ENCODE measurements around the gene STK32B. TPM values are rescaled to one million over a fixed set of nuclear protein-coding genes. Genes with fewer than 3 reads are reported as not detected.

STK32B gene
- total and polyA plus RNA-seq, 2 experiments from 2014 or later: not detected

DNA sequence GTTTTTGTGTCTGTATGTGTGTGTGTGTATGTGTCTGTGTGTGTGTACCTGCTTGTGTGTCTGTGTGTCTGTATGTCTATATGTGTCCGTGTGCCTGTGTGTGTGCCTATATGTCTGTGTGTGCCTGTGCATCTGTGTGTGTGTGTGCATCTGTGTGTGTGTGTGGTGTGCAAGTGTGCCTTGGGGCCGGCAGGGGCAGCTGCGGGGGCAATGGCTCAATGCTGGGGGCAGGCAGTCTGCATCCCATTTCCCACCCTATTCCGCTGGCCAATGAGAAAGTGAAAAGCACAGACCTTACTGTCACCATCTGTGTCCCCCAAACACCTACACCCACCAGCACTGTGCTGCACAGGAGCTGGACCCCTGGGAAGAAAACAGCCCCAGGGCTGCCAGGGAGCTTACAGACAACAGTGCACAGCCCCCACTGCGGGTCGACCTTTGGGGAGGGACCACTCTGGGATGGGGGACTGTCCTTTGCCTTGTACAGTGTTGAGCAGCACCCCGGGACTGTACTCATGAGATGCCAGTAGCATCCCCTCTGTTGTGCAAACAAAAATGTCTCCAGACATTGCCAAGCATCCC, 411.1 kb downstream of the STK32B start:
- H3K36me3 ChIP-seq: no peaks in the 10 kb centered on the region
- no peak for DNase-seq (ENCODE audit: low read depth in 1 of 2, low spot score in 1 of 2)
- TF ChIP-seq, protein P1, sequence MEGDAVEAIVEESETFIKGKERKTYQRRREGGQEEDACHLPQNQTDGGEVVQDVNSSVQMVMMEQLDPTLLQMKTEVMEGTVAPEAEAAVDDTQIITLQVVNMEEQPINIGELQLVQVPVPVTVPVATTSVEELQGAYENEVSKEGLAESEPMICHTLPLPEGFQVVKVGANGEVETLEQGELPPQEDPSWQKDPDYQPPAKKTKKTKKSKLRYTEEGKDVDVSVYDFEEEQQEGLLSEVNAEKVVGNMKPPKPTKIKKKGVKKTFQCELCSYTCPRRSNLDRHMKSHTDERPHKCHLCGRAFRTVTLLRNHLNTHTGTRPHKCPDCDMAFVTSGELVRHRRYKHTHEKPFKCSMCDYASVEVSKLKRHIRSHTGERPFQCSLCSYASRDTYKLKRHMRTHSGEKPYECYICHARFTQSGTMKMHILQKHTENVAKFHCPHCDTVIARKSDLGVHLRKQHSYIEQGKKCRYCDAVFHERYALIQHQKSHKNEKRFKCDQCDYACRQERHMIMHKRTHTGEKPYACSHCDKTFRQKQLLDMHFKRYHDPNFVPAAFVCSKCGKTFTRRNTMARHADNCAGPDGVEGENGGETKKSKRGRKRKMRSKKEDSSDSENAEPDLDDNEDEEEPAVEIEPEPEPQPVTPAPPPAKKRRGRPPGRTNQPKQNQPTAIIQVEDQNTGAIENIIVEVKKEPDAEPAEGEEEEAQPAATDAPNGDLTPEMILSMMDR (IDR thresholded peaks at IDR 0.05; ENCODE audit: low read depth, low read length): no peak
- H3K27ac ChIP-seq: no peak overlapping the region
- H3K4me1 ChIP-seq (ENCODE audit: low read depth): no peaks in the 10 kb centered on the region
- H3K4me3 ChIP-seq: no peak overlapping the region
- H3K27me3 ChIP-seq: no peaks in the 10 kb centered on the region
- no peaks in the 10 kb centered on the region for H3K9me3 ChIP-seq (ENCODE audit: low read depth)

DNA sequence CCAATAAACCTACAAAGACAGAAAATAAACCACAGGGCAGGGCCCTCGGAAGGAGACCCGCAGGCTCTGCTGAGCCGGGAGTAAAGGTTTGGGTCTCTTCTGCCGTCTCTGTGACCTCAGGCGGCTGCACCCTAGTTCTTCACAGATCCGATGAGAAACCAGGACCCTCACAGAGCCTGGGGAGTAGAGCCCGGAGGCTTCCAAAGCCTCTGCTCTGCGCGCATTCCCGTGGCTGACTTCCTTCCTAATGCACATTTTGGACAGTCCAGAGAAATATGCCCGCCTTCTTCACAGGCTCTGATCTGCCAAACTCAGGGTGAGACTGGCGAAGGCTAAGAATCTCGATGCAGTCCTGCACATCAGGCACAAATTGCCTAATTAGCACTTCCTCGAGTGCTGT, 411.6 kb downstream of the STK32B start:
- Histone ChIP-seq H3K4me3 (no peak overlapping the region), H3K27me3 (no peaks in the 10 kb centered on the region), H3K9me3 (ENCODE audit: low read depth) (no peaks in the 10 kb centered on the region), H3K27ac (no peak overlapping the region), H3K4me1 (ENCODE audit: low read depth) (no peaks in the 10 kb centered on the region), H3K36me3 (no peaks in the 10 kb centered on the region)
- no peak for DNase-seq (ENCODE audit: low read depth in 1 of 2, low spot score in 1 of 2)
- TF ChIP-seq, protein P1 (IDR thresholded peaks at IDR 0.05; ENCODE audit: low read depth, low read length): no peak

DNA sequence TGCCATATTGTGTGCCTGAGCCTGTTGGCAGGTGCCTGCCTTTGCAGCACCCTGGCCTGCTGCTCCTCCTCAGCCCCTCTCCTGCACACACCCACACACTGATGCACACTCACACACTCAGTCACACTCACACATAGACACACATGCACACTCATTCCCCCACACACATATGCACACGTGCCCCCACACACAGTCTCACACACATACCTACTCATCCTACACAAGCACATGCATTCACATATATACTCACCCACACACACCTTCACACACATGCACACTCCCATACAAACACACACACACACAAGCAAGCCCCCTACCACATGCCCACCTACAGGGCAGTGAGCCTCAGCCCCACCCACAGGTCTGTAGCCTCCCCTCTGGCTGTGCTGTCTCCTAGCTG, 412.1 kb downstream of the STK32B start:
- Histone ChIP-seq H3K4me3 (no peak overlapping the region), H3K4me1 (ENCODE audit: low read depth) (no peaks in the 10 kb centered on the region), H3K9me3 (ENCODE audit: low read depth) (no peaks in the 10 kb centered on the region), H3K27me3 (no peaks in the 10 kb centered on the region), H3K36me3 (no peaks in the 10 kb centered on the region), H3K27ac (no peak overlapping the region)
- TF ChIP-seq, protein P1 (IDR thresholded peaks at IDR 0.05; ENCODE audit: low read depth, low read length): no peak
- no peak for DNase-seq (ENCODE audit: low read depth in 1 of 2, low spot score in 1 of 2)

DNA sequence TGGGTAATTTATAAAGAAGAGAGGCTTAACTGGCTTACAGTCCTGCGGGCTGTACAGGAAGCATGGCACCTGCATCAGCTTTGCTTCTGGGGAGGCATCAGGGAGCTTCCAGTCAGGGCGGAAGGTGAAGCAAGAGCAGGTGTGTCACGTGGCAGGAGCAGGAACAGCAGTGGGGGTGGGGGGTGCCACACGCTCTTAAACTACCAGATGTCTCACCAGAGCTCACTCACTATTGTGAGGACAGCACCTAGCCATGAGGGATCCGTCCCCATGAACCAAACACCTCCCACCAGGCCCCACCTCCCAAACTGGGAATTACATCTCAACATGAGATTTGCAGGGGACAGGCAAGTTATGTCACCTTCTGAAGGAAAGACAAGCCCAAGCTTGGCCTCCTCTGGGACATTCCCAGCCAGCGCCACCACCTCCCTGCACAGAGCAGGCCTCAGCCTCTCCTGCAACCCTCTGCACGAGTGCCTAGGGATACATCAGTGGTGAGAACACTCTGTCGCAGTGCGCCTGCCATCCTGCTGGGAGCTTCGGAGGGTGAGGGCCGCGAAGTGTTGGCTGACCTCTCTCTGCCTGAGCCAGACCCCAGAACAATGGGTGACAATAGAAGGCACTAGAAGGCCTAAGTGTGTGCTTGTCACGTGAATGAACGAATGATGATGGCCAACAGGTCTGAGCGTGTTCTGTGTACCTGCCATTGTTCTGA, 412.8 kb downstream of the STK32B start:
- Histone ChIP-seq H3K4me3 (no peak overlapping the region), H3K4me1 (ENCODE audit: low read depth) (no peaks in the 10 kb centered on the region), H3K27ac (no peak overlapping the region), H3K27me3 (no peaks in the 10 kb centered on the region), H3K9me3 (ENCODE audit: low read depth) (no peaks in the 10 kb centered on the region), H3K36me3 (no peaks in the 10 kb centered on the region)
- TF ChIP-seq, protein P1 (IDR thresholded peaks at IDR 0.05; ENCODE audit: low read depth, low read length): no peak
- no peak for DNase-seq (ENCODE audit: low read depth in 1 of 2, low spot score in 1 of 2)

DNA sequence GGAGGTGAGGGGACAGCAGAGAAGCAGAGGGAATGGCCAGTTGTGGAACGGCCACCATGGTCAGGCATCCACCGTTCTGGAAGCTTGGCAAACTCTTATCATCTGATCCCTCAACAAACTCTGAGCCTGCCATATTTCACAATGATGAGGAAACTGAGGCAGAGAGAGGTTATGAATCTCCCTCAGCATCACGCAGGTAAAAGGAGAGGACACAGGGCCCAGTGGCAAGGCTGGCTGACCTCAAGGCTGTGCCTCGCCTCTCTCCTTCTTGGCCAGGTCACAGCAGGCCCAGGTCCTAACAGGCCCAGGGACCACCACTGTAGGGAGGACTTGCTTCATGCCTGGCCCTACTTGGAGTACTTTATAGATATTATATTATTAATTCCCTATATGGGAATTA, 414.2 kb downstream of the STK32B start:
- H3K4me3 ChIP-seq: no peak overlapping the region
- no peaks in the 10 kb centered on the region for H3K27me3 ChIP-seq
- no peak for DNase-seq (ENCODE audit: low read depth in 1 of 2, low spot score in 1 of 2)
- H3K9me3 ChIP-seq (ENCODE audit: low read depth): no peaks in the 10 kb centered on the region
- H3K27ac ChIP-seq: no peak overlapping the region
- no peaks in the 10 kb centered on the region for H3K36me3 ChIP-seq
- H3K4me1 ChIP-seq (ENCODE audit: low read depth): no peaks in the 10 kb centered on the region
- TF ChIP-seq, protein P1 (IDR thresholded peaks at IDR 0.05; ENCODE audit: low read depth, low read length): no peak

Measured in cardiac muscle cell (in vitro differentiated cells and primary cell).